HG02938 (cell line): Measurements from ENCODE around the gene C6orf132.

Experiments used
- ATAC-seq: cut with Tn5 transposase; IDR thresholded peaks from one replicate; pipeline ENCODE4 v1.9.1; 2021; ENCODE audit warnings: mild to moderate bottlenecking, moderate library complexity; ENCODE audit not compliant: unreplicated experiment

The C6orf132 gene

GRCh38 chr6:42106112-42107023 is 36.1 kb downstream of the C6orf132 start:
- ATAC-seq, result no peak

- ATAC-seq, result no peak
Measured at GRCh38 chr6:42105709-42106108, 36.7 kb downstream of the C6orf132 start.

GRCh38 chr6:42105156-42105648 is 37.2 kb downstream of the C6orf132 start:
- ATAC-seq, result no peak

- no peak for ATAC-seq
Measured at GRCh38 chr6:42104804-42105125, 37.7 kb downstream of the C6orf132 start.

GRCh38 chr6:42104095-42104803 is 38.2 kb downstream of the C6orf132 start:
- peak; percentile 49 for ATAC-seq

- peak; percentile 19 for ATAC-seq
Measured at GRCh38 chr6:42103753-42104094, 38.7 kb downstream of the C6orf132 start.

GRCh38 chr6:42103216-42103615 is 39.2 kb downstream of the C6orf132 start:
- no peak for ATAC-seq

- no peak for ATAC-seq
Measured at GRCh38 chr6:42101186-42101657, 41.2 kb downstream of the C6orf132 start.

- no peak for ATAC-seq
Measured at GRCh38 chr6:42100029-42100901, 42.2 kb downstream of the C6orf132 start.

- no peak for ATAC-seq
Measured at GRCh38 chr6:42099340-42100028, 42.9 kb downstream of the C6orf132 start.

- ATAC-seq, result no peak
Measured at GRCh38 chr6:42095776-42096541, 46.5 kb downstream of the C6orf132 start.

GRCh38 chr6:42095094-42095493 is 47.3 kb downstream of the C6orf132 start:
- no peak for ATAC-seq

GRCh38 chr6:42093582-42094329 is 48.7 kb downstream of the C6orf132 start:
- no peak for ATAC-seq

- no peak for ATAC-seq
Measured at GRCh38 chr6:42091718-42092023, 50.7 kb downstream of the C6orf132 start.

- no peak for ATAC-seq
Measured at GRCh38 chr6:42090819-42091717, 51.4 kb downstream of the C6orf132 start.

- ATAC-seq, result no peak
Measured at GRCh38 chr6:42088101-42088591, 54.3 kb downstream of the C6orf132 start.

GRCh38 chr6:42086046-42087035 is 56.1 kb downstream of the C6orf132 start:
- no peak for ATAC-seq
